GM19328 (cell line): ENCODE measurements around the gene KANSL2.
"Not testable (repeated sequence)": the region's sequence is repeated elsewhere in the genome, so short reads cannot be mapped to it uniquely, and the experiment has no call there.

Experiments used
- ATAC-seq: cut with Tn5 transposase; IDR thresholded peaks from one replicate; pipeline ENCODE4 v1.9.1; 2021; ENCODE audit warnings: mild to moderate bottlenecking, moderate library complexity; ENCODE audit not compliant: unreplicated experiment

Gene KANSL2

GRCh38 chr12:48686037-48686595, 4.1 kb upstream of the KANSL2 start:
- ATAC-seq, result no peak

- ATAC-seq, result no peak
Measured at GRCh38 chr12:48683534-48683933, 1.5 kb upstream of the KANSL2 start.

DNA sequence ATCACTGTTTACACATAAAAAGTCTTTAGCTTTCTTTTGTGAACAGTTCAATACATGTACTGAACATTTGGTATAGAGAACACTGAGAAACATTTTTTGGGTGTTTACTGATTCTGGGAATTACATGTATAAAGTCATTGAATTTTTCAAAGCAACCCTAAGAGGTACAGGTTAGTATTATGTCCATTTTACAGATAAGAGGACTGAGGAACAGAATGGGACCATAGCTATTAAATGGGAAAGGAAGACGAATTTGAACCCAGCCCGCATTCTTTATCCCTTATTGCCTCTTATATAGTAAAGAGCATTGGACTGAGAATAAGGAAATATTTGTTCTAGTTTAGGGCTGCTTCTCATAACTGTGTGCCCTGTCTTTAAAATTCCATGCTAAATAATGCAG, 889 bp upstream of the KANSL2 start:
- no peak for ATAC-seq

DNA sequence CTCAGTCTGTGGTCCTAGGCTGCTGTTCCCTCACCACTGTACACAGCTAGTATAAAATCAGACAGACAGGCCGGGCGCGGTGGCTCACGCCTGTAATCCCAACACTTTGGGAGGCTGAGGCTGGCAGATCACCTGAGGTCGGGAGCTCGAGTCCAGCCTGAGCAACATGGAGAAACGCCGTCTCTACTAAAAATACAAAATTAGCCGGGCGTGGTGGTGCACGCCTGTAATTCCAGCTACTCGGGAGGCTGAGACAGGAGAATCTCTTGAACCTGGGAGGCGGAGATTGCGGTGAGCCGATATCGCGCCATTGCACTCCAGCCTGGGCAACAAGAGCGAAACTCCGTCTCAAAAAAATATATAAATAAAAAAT, 481 bp upstream of the KANSL2 start:
- ATAC-seq, result not testable (repeated sequence)

GRCh38 chr12:48681399-48681709, 684 bp downstream of the KANSL2 start:
- no peak for ATAC-seq

- ATAC-seq, result no peak
Measured at GRCh38 chr12:48680861-48681260, 1.2 kb downstream of the KANSL2 start.

DNA sequence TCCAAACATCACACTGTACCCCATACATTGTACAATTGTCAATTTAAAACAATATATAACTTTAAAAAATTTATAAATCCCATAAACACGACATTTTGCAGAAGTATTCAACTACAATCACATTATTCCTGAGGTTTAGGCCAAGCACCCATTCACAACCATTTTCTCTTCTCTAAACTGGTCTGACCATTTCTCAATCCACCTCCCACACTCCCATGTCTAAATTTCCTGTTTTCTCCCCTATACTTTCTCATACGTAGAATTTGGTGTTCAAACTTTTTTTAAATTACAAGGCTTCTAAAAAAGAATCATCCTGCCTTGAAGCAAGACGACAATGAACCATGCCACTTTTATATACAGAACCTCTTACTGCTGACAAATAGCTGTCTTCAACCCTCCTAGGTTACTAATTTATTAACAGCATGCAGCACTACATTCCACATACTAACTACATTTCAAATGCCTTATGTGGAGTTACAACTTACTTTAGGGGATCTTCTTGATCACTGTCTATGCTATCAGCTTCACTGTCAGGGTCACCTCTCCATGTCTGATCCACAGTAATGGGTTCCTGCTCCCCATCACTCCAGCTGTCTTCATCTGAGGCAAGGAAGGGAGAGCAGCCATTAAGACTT, 3.4 kb downstream of the KANSL2 start:
- no peak for ATAC-seq

DNA sequence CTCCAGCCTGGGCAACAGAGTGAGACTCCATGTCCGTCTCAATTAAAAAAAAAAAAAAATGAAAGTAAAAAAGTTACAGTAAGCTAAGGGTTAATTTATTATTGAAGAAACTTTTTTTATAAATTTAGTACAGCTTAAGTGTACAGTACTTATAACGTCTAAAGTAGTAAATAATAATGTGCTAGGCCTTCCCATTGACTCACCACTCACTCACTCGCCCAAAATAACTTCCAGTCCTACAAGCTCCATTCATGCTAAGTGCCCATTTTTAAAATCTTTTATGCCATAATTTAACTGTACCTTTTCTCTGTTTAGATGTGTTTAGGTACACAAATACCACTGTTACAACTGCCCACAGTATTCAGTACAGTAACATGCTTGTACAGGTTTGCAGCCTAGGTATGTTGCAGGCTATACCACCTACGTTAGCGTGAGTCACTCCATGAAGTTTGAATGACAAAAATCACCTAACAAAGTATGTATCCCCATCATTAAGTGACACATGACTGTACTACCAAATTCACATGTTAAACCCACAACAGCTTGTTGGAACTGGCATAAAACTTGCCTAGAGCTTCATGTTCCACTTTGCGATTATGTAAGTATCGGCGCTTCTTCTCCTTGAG, 10.7 kb downstream of the KANSL2 start:
- ATAC-seq, result no peak

DNA sequence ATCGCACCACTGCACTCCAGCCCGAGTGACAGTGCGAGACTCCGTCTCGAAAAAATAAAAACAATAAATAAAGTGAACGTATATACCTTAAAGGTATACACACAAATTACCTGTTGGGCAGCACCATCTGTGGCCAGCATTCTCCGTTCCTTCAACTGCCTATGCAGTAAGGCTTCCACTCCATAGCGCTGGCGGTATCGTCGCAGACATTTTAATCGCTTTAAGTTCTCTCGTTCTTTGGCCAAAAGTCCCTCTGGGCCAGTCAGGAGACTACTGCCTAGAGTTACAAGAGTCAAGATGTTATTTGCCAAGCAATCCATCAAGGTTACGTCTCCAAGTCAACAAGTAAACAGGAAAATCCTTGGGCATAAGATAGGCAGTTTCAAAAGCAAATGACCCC, 13.0 kb downstream of the KANSL2 start:
- no peak for ATAC-seq

- no peak for ATAC-seq
Measured at GRCh38 chr12:48659863-48660262, 22.2 kb downstream of the KANSL2 start.

DNA sequence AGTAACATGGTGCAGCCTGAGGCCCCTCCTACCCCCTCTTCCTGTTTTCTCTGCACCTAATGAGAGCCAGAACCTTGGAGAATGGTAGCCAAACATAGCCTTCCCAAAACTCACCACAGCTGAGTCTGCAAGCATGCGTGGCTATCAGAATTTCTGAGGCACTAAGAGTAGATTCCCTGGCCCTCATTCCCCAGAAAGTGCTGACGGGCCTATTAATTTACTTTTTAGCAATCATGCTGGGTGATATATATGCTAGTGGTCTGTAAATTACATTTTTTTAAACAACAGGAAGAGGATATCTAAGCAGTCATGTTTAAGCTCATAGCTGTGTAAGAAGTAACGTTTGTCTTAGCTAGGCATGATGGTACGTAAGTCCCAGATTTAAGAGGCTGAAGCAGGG, 30.4 kb downstream of the KANSL2 start:
- no peak for ATAC-seq

DNA sequence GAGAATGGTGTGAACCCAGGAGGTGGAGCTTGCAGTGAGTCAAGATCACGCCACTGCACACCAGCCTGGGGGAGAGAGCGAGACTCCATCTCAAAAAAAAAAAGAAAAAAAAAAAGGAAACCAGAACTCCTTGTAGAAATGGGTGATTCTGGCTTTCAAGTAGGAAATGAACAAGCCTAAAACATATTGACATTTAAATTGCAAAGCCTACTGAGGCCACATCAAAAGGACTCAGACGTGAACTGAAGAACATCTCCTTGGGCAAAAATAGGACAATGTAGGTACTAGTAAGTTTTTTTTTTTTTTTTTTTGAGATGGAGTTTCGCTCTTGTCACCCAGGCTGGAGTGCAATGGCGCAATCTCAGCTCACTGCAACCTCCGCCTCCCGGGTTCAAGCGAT, 36.7 kb downstream of the KANSL2 start:
- ATAC-seq, result not testable (repeated sequence)

DNA sequence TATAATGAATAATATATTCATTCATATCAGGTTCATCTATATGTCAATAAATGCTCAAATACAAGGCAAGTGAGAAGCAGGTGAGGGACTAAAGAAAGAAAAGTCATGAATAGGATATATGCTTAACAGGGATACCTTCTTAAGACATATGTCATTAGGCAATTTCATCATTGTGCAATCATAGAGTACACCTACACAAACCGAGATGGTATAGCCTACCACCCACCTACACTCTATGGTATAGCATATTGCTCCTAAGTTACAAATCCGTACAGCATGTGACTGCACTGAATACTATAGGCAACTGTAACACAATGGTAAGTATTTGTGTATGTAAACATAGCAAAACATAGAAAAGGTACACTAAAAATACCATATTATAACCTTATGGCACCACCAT, 39.0 kb downstream of the KANSL2 start:
- ATAC-seq, result no peak

DNA sequence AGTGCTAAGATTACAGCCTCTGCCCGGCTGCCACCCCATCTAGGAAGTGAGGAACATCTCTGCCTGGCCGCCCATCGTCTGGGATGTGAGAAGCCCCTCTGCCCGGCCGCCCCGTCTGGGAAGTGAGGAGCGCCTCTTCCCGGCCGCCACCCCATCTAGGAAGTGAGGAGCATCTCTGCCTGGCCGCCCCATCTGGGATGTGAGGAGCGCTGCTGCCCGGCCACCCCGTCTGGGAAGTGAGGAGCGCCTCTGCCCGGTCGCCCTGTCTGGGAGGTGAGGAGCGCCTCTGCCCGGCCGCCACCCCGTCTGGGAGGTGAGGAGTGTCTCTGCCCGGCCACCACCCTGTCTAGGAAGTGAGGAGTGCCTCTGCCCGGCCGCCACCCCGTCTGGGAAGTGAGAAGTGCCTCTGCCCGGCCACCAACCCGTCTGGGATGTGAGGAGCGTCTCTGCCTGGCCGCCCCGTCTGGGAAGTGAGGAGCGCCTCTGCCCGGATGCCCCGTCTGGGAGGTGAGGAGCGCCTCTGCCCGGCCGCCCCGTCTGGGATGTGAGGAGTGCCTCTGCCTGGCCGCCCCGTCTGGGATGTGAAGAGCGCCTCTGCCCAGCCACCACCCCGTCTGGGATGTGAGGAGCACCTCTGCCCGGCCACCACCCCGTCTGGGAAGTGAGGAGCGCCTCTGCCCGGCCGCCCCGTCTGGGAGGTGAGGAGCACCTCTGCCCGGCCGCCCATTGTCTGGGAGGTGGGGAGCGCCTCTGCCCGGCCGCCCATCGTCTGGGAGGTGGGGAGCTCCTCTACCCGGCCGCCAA, 40.1 kb downstream of the KANSL2 start:
- ATAC-seq, result not testable (repeated sequence)

DNA sequence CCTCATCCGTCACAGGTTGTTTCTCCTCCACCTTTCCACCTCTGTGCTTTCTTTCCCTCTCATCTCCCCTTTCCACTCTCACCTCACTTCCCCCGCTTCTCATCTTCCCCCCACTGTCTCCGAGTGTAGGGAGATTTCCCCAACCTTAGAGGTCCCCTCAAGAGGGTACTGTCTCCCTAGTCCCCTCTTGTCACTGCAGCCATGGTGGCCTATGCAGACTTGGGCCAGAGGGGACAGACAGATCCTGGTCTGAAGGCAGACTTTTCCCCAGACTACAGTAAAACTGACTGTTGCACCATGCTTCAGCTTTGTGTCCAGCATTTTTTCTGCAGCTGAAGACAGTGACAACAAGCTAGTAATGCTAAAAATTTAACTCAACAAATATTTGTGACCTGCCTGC, 41.2 kb downstream of the KANSL2 start:
- no peak for ATAC-seq

- no peak for ATAC-seq
Measured at GRCh38 chr12:48640428-48640827, 41.6 kb downstream of the KANSL2 start.

GRCh38 chr12:48631071-48631470, 51.0 kb downstream of the KANSL2 start:
- ATAC-seq, result no peak

- ATAC-seq, result no peak
Measured at GRCh38 chr12:48630346-48630745, 51.7 kb downstream of the KANSL2 start.

GRCh38 chr12:48629541-48629940, 52.5 kb downstream of the KANSL2 start:
- ATAC-seq, result no peak

DNA sequence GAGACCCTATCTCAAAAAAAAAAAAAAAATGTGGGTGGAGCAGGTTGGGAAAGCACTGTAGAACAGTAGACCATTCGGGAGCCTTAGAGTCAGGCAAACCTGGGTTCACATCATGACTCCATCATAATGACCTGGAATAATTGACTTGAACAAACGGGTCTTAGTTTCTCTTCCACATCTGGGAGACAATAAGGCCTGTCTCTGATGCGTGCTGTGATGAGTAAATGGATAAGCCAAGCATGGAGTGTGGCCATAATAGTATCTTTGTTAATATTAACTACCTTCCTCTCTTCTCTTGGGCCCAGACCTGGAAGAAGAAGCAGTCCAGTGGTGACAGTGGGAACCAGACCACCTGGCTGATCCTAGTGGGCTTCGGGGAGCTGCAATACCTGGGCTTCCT, 54.5 kb downstream of the KANSL2 start:
- ATAC-seq, result no peak

DNA sequence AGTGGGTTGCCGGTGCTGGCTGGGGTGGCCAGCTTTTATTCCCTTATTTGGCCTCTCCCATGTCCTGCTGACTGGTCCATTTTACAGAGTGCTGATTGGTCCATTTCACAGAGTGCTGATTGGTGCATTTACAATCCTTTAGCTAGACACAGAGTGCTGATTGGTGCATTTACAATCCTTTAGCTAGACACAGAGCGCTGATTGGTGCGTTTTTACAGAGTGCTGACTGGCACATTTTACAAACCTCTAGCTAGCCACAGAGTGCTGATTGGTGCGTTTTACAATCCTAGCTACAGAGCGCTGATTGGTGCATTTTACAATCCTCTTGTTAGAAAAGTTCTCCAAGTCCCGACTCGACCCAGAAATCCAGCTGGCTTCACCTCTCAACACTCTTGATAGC, 59.0 kb downstream of the KANSL2 start:
- not testable (repeated sequence) for ATAC-seq

DNA sequence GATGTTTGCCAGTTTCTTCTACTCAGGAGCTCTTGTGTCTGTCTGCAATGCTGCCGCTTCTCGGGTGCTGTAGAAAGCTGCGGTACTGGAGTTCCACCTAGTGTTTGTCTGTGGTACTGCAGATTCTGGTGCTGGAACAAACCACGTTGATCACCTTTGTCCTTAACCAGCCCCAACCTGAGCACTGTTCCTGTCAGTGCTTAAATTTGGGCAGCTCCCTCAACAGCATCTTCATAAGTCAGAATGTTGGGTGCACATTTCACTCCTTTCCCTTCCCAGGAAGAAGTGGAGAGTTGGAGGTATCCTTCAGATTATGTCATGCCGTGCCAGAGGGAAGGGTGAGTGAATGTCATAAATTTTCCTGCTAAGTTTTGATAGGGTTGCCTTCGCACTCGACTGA, 63.5 kb downstream of the KANSL2 start:
- no peak for ATAC-seq
